GM21717 (cell line): ENCODE data around the gene CCNA2.

ENCODE experiments used
- ATAC-seq: cut with Tn5 transposase; IDR thresholded peaks from one replicate; pipeline ENCODE4 v1.9.1; 2021; ENCODE audit warnings: mild to moderate bottlenecking, moderate library complexity; ENCODE audit not compliant: unreplicated experiment

CCNA2 gene

DNA sequence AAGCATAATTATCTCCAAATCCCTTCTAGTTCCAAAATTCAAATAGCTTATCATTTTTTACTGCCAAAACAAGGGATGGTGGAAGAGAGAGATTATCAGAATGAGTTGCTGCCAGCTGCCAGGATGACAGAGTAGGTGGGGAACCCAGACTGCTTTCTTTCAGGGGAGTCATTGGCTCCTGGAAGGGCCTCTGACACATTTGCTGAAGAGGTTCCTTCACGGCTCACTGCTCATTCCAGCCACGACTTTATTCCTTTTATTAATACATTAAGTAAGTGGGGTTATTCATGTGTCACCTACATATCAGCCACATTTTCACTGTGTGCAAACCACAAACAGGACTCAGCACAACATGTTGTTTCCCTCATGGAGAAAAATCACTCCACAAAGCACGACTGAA is 46.1 kb downstream of the CCNA2 start:
- peak; percentile 75 for ATAC-seq

DNA sequence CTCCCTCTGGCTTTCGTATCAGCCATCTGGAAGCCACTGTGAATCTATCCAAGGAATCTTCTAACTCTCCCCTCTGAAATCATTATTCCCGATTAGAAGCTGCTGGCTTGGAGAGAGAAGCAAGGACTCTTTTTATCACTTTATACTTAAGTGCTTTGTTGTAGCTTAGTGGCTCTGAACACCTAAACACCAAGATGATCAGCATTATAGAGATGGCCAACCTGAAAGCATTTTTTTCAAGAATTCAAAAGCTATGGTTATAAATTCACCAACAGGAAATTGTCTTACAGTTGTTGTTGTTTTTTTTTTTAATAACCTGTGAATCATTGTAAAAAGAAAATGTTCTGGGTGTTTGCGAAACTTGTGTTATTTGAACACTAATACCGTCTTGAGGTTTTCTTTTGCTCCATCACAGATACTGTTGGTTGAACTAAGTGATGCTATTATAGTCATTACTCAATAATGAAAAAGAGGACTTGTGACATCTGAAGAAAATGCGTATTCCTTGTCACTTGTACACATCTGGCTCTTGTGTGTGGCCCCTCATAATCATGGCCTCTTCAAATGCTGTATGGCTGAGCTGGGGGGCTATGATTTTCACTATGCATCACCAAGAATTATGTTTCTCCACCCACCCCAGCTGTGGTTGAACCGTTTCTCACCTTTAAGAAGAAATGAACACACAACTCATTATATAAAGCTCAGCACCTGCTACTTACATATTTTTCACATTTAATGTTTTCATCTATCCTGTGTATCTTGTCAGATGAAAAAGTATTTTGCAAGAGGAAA is 46.9 kb downstream of the CCNA2 start:
- no peak for ATAC-seq

- no peak for ATAC-seq
Observed at GRCh38 chr4:121773883-121774282, 49.8 kb downstream of the CCNA2 start.

- ATAC-seq: no peak
Observed at GRCh38 chr4:121771869-121772268, 51.8 kb downstream of the CCNA2 start.

GRCh38 chr4:121769341-121769740 is 54.3 kb downstream of the CCNA2 start:
- no peak for ATAC-seq

- no peak for ATAC-seq
Observed at GRCh38 chr4:121767166-121767565, 56.5 kb downstream of the CCNA2 start.
